ENCODE data around the gene FCRL3.

FCRL3 gene

GRCh38 chr1:157724537-157725220, 24.1 kb upstream of the FCRL3 start:
- DNase-seq (ENCODE audit: low read depth) = no peak
- H3K4me3 ChIP-seq (ENCODE audit: low read depth, low read length) = no peak overlapping the region
- TF ChIP-seq CTCF (IDR thresholded peaks at IDR 0.05; ENCODE audit: low read depth, low read length, missing control alignments) = no peak

GRCh38 chr1:157723157-157723556, 22.6 kb upstream of the FCRL3 start:
- DNase-seq (ENCODE audit: low read depth) = no peak
- H3K4me3 ChIP-seq (ENCODE audit: low read depth, low read length) = no peak overlapping the region
- TF ChIP-seq CTCF (IDR thresholded peaks at IDR 0.05; ENCODE audit: low read depth, low read length, missing control alignments) = no peak

- no peak overlapping the region for H3K4me3 ChIP-seq (ENCODE audit: low read depth, low read length)
- no peak for DNase-seq (ENCODE audit: low read depth)
- no peak for TF ChIP-seq CTCF (IDR thresholded peaks at IDR 0.05; ENCODE audit: low read depth, low read length, missing control alignments)
These were observed 21.4 kb upstream of the FCRL3 start for GRCh38 chr1:157721985-157722384.

GRCh38 chr1:157715736-157716135, 15.2 kb upstream of the FCRL3 start:
- TF ChIP-seq CTCF (IDR thresholded peaks at IDR 0.05; ENCODE audit: low read depth, low read length, missing control alignments) = no peak
- no peak overlapping the region for H3K4me3 ChIP-seq (ENCODE audit: low read depth, low read length)
- DNase-seq (ENCODE audit: low read depth) = no peak

- TF ChIP-seq CTCF (IDR thresholded peaks at IDR 0.05; ENCODE audit: low read depth, low read length, missing control alignments) = no peak
- H3K4me3 ChIP-seq (ENCODE audit: low read depth, low read length) = no peak overlapping the region
- DNase-seq (ENCODE audit: low read depth) = no peak
These were observed 11.2 kb upstream of the FCRL3 start for GRCh38 chr1:157711802-157712201.

GRCh38 chr1:157704878-157705277, 4.3 kb upstream of the FCRL3 start:
- no peak overlapping the region for H3K4me3 ChIP-seq (ENCODE audit: low read depth, low read length)
- TF ChIP-seq CTCF (IDR thresholded peaks at IDR 0.05; ENCODE audit: low read depth, low read length, missing control alignments) = no peak
- DNase-seq (ENCODE audit: low read depth) = no peak

GRCh38 chr1:157703981-157704380, 3.4 kb upstream of the FCRL3 start:
- no peak overlapping the region for H3K4me3 ChIP-seq (ENCODE audit: low read depth, low read length)
- no peak for DNase-seq (ENCODE audit: low read depth)
- no peak for TF ChIP-seq CTCF (IDR thresholded peaks at IDR 0.05; ENCODE audit: low read depth, low read length, missing control alignments)
